GM12878 (cell line): ENCODE results near the gene CUTC. TPM values are rescaled to one million over a fixed set of nuclear protein-coding genes. Genes with fewer than 3 reads are reported as not detected.

Source experiments
- ATAC-seq: fragments of 200-7000 bp; cut with Tn5 transposase; 3 replicates; pipeline ENCODE4 v1.9.1; 2020; ENCODE audit warnings: mild to moderate bottlenecking, moderate library complexity
- BruUV-seq: library from RNA; stranded (reverse); fragments of 400-500 nt; replicated peaks from 2 replicates; lab custom pipeline; 2021; lab: Mats Ljungman, UMichigan
- CTCF ChIA-PET: fragments of 300-600 bp; sonication (Branson Sonifier 250); formaldehyde crosslinking; extraction: SDS; loops from one replicate; lab custom pipeline; 2021; ENCODE audit warnings: inconsistent platforms; lab: Yijun Ruan, JAX
- POLR2A ChIA-PET: fragments of 350-600 bp; formaldehyde crosslinking; extraction: SDS; loops from one replicate; lab custom pipeline; 2021; ENCODE audit warnings: inconsistent platforms; lab: Charles Lee
- RAD21 ChIA-PET: fragments of 300-600 bp; sonication (Branson Sonifier 250); formaldehyde crosslinking; loops from one replicate; lab custom pipeline; 2023; ENCODE audit warnings: antibody characterized with exemption; ENCODE audit not compliant: unreplicated experiment; lab: Charles Lee
- SMC1A ChIA-PET: fragments of 300-600 bp; sonication (Branson Sonifier 250); formaldehyde crosslinking; loops from one replicate; lab custom pipeline; 2023; ENCODE audit not compliant: unreplicated experiment, uncharacterized antibody; lab: Charles Lee
- DNase-seq: peaks from one replicate; pipeline ENCODE4 v3.0.0-alpha.2; 2011; ENCODE audit warnings: low read depth, low spot score
- FAIRE-seq: peaks from 3 replicates; lab custom pipeline; 2011; peaks lifted over from hg19 to GRCh38; lab: Jason Lieb, UNC
- H2AFZ ChIP-seq: 2 replicates; pipeline ENCODE4 v1.6.0; 2011; ENCODE audit warnings: low read depth, low read length, control low read depth; ENCODE audit not compliant: control insufficient read depth
- H3K27ac ChIP-seq: 2 replicates; pipeline ENCODE4 v1.5.1; 2011; ENCODE audit warnings: control low read depth; ENCODE audit not compliant: control insufficient read depth, insufficient read depth
- H3K27me3 ChIP-seq, 2 experiments: replicated peaks in 1 of 2; 2 replicates each; pipeline versions ENCODE4 v1.6.0 to v1.6.1; 2011; ENCODE audit warnings: low read length in 1 of 2; ENCODE audit not compliant: control insufficient read depth in 2 of 2, insufficient read depth in 2 of 2
- H3K36me3 ChIP-seq, 2 experiments: 2 replicates each; pipeline ENCODE4 v1.5.1; 2011; ENCODE audit warnings: low read length in 1 of 2; ENCODE audit not compliant: control insufficient read depth in 2 of 2, insufficient read depth in 2 of 2
- H3K4me1 ChIP-seq: 2 replicates; pipeline ENCODE4 v1.6.1; 2011; ENCODE audit warnings: mild to moderate bottlenecking, low read length, moderate library complexity, mixed read lengths; ENCODE audit not compliant: control insufficient read depth, insufficient read depth
- H3K4me2 ChIP-seq: 2 replicates; pipeline ENCODE4 v1.6.0; 2011; ENCODE audit warnings: control low read depth; ENCODE audit not compliant: control insufficient read depth, insufficient read depth
- H3K4me3 ChIP-seq: fragments of 200-600 bp; sonication (generic); 2 replicates; pipeline ENCODE4 v1.5.1; 2016
- H3K79me2 ChIP-seq: 2 replicates; pipeline ENCODE4 v1.6.0; 2011; ENCODE audit warnings: low read length; ENCODE audit not compliant: control insufficient read depth, insufficient read depth
- H3K9ac ChIP-seq: 2 replicates; pipeline ENCODE4 v1.8.0; 2011; ENCODE audit warnings: low read length, control low read depth, mixed read lengths; ENCODE audit not compliant: control insufficient read depth, insufficient read depth
- H3K9me3 ChIP-seq: replicated peaks from 3 replicates; pipeline ENCODE4 v1.5.1; 2011; ENCODE audit warnings: mild to moderate bottlenecking, low read length; ENCODE audit not compliant: control insufficient read depth, insufficient read depth
- H4K20me1 ChIP-seq: 2 replicates; pipeline ENCODE4 v1.6.0; 2011; ENCODE audit not compliant: control insufficient read depth, insufficient read depth
- BRCA1 ChIP-seq: IDR thresholded peaks from 2 replicates; pipeline ENCODE4 v1.6.1; 2011; ENCODE audit warnings: low read depth, low read length, improper control_type of control experiment
- CHD1 ChIP-seq: IDR thresholded peaks from 2 replicates; pipeline ENCODE4 v1.6.1; 2012; ENCODE audit warnings: low read depth, low read length, improper control_type of control experiment
- CHD2 ChIP-seq: IDR thresholded peaks from 2 replicates; pipeline ENCODE4 v1.6.1; 2011; ENCODE audit warnings: low read depth, low read length, improper control_type of control experiment, borderline replicate concordance
- CUX1 ChIP-seq: IDR thresholded peaks from 2 replicates; pipeline ENCODE4 v1.6.1; 2012; ENCODE audit warnings: improper control_type of control experiment, low read depth, low read length; ENCODE audit not compliant: insufficient replicate concordance
- E2F8 ChIP-seq: fragments of 450-650 bp; IDR thresholded peaks from 2 replicates; pipeline ENCODE4 v1.6.1; 2018; ENCODE audit warnings: mild to moderate bottlenecking, low read depth, moderate library complexity; ENCODE audit not compliant: partially characterized antibody
- FOXM1 ChIP-seq: IDR thresholded peaks from 2 replicates; pipeline ENCODE4 v1.6.1; 2012; ENCODE audit warnings: low read depth, mild to moderate bottlenecking, inconsistent platforms, low read length, moderate library complexity
- HDAC2 ChIP-seq: fragments of 200-600 bp; sonication (generic); IDR thresholded peaks from 2 replicates; pipeline ENCODE4 v1.6.1; 2017
- HSF1 ChIP-seq: fragments of 150-350 bp; IDR thresholded peaks from 2 replicates; pipeline ENCODE4 v1.6.1; 2014; ENCODE audit warnings: mild to moderate bottlenecking, low read depth, low read length
- PKNOX1 ChIP-seq: fragments of 450-650 bp; IDR thresholded peaks from 2 replicates; pipeline ENCODE4 v1.6.1; 2016; ENCODE audit warnings: mild to moderate bottlenecking
- POLR2AphosphoS2 ChIP-seq: IDR thresholded peaks from 2 replicates; pipeline ENCODE4 v1.6.1; 2011; ENCODE audit warnings: low read depth, mild to moderate bottlenecking, low read length, improper control_type of control experiment, moderate library complexity
- RB1 ChIP-seq: fragments of 450-650 bp; formaldehyde crosslinking; IDR thresholded peaks from 2 replicates; pipeline ENCODE4 v1.6.1; 2017; ENCODE audit warnings: mild to moderate bottlenecking, borderline replicate concordance
- WGBS: methylation state at CpG from one replicate; pipeline ENCODE4 v1.1.6; 2016; ENCODE audit warnings: low lambda C conversion rate; ENCODE audit not compliant: insufficient replicate concordance, insufficient coverage; ENCODE audit errors: missing lambda C conversion rate; 5-methylcytosine and 5-hydroxymethylcytosine counted together
- in situ Hi-C: fragments of 300-500 bp; cut with MboI; formaldehyde crosslinking; loops from 9 replicates; pipeline ENCODE4 v1.14.3; 2018; ENCODE audit warnings: mixed read lengths
- intact Hi-C: fragments of 100-400 bp; cut with micrococcal nuclease; formaldehyde crosslinking; loops from one replicate; pipeline ENCODE4 v1.14.2; 2022; ENCODE audit not compliant: unreplicated experiment
- polyA plus RNA-seq, 11 experiments: library from polyadenylated mRNA; depleted of rRNA in 4 of 11; unstranded in 6 of 11; stranded (reverse) in 5 of 11; fragments of >200 nt; fragmentation: Nextera tagmentation in 4 of 11; fragmentation: Illumina TruSeq in 1 of 11; extraction: Ambion mirVana in 4 of 11; extraction: Trizol in 1 of 11; gene quantifications; 1 replicate in 1 of 11; 2 replicates in 10 of 11; pipeline versions ENCODE4 v1.2.1 to v1.2.3, GENCODE V29; 2011 to 2016; ENCODE audit warnings: inconsistent platforms in 2 of 11, missing spikeins in 2 of 11, low read depth in 1 of 11
- total RNA-seq, 4 experiments: library from RNA; depleted of rRNA in 3 of 4; stranded (reverse); fragments of >200 nt in 3 of 4; fragmentation: Illumina TruSeq in 1 of 4; extraction: Trizol in 1 of 4; gene quantifications; 2 replicates each; pipeline versions ENCODE4 v1.2.1 to v1.2.3, GENCODE V29; 2013 to 2021

CUTC gene
- total and polyA plus RNA-seq, 10 of the 15 experiments (the other 5 are each of a cell fraction or from before 2014, with no cell fraction given), result 23.8 to 71.7 (median 40.8) TPM

GRCh38 chr10:99798031-99798430 lies 66.0 kb downstream of the CUTC start:
- ChIA-PET RAD21 (interaction anchor here (1.6 kb wide), 1 partner anchor 59 kb away, joined by 3 read pairs; no protein-coding TSS in a partner anchor), CTCF (interaction anchor here (1.9 kb wide), 1 partner anchor 247 kb away, joined by 4 read pairs; no protein-coding TSS in a partner anchor), POLR2A (no interaction called here)
- Histone ChIP-seq H3K4me2 (no peak overlapping the region), H3K27ac (no peak overlapping the region), H4K20me1 (no peaks in the 10 kb centered on the region), H2AFZ (no peak overlapping the region), H3K4me3 (no peak overlapping the region), H3K27me3 (no peaks in the 10 kb centered on the region), H3K4me1 (no peaks in the 10 kb centered on the region)
- in situ Hi-C loops, result no loop called here
- no peak for DNase-seq
- no peak for FAIRE-seq
- TF ChIP-seq CHD1 (no peak), HSF1 (no peak), RB1 (no peak), CUX1 (no peak), CHD2 (no peak), HDAC2 (no peak), POLR2AphosphoS2 (no peak), E2F8 (no peak), FOXM1 (no peak), PKNOX1 (no peak), BRCA1 (no peak)
- TF ChIP-seq, all 136 proteins: peak for 0
- WGBS, result 36% methylated on average over 4 of the region's 4 CpGs
- Histone ChIP-seq H3K9me3 (no peaks in the 10 kb centered on the region), H3K9ac (no peak overlapping the region), H3K79me2 (no peaks in the 10 kb centered on the region), H3K36me3 (no peaks in the 10 kb centered on the region)
- SMC1A ChIA-PET, result interaction anchor here (0.9 kb wide), 1 partner anchor 10 kb away, joined by 3 read pairs; no protein-coding TSS in a partner anchor
- ATAC-seq, result no peak
- BruUV-seq, result no TSS peak
- intact Hi-C loops, result no loop called here
